ENCODE measurements around the gene NUP133.
"Not testable (repeated sequence)": the region's sequence is repeated elsewhere in the genome, so short reads cannot be mapped to it uniquely, and the experiment has no call there.

Gene NUP133

GRCh38 chr1:229507951-229508822 lies at the start of gene NUP133:
NUP133 (minus strand) TSS chr1:229508341; CDS start chr1:229508249, 92 bp downstream.
- DNase-seq: peak; percentile 99

GRCh38 chr1:229557200-229557850 lies 49.2 kb upstream of the NUP133 start:
- peak; percentile 57 for DNase-seq

- DNase-seq: peak; percentile 97
These were observed 46.9 kb upstream of the NUP133 start for GRCh38 chr1:229554886-229555621.

GRCh38 chr1:229553621-229554130 lies 45.5 kb upstream of the NUP133 start:
- peak; percentile 38 for DNase-seq

DNA sequence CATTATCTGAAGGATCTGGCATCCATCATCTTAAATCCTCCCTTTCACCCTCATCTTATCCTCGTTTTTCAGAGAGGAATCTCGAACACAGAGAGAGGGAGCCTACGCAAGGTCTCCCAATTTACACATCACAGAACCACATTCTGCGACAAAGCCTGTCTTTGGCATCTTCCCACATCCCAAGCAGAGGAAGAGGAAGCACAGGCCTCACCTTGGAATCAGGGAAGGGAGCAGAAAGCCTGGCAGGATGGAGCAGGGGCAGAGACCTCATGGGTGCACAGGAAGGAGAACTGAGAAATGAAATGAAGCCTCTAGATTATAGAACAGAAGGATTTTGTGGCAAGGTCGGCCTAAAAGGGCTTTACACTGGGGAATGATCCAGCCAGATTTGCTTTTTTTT lies 44.6 kb upstream of the NUP133 start:
- no peak for DNase-seq

- DNase-seq: no peak
These were observed 42.8 kb upstream of the NUP133 start for GRCh38 chr1:229550812-229551567.

GRCh38 chr1:229547542-229547941 lies 39.4 kb upstream of the NUP133 start:
- no peak for DNase-seq

- no peak for DNase-seq
These were observed 36.4 kb upstream of the NUP133 start for GRCh38 chr1:229544587-229544986.

- no peak for DNase-seq
These were observed 31.8 kb upstream of the NUP133 start for GRCh38 chr1:229539863-229540506.

DNA sequence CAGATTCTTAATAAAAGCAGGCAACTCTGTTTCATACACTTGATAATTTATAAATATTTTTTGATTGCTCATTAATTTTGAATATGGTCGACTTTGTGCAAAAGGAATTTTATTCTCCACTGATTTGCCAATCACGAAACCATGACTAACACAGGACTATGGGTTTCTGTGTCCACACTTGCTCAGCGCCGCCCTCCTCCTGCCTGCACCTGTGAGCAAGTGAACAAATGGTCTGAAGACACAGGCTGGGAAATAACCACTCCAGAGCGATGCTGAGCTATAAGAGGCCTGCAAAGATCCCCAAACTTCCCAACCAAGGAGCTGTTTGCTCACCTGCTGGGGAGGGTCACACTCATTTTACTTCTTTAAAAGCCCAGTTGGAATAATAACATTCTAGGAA lies 30.8 kb upstream of the NUP133 start:
- no peak for DNase-seq

- peak; percentile 91 for DNase-seq
These were observed 29.8 kb upstream of the NUP133 start for GRCh38 chr1:229537894-229538293.

DNA sequence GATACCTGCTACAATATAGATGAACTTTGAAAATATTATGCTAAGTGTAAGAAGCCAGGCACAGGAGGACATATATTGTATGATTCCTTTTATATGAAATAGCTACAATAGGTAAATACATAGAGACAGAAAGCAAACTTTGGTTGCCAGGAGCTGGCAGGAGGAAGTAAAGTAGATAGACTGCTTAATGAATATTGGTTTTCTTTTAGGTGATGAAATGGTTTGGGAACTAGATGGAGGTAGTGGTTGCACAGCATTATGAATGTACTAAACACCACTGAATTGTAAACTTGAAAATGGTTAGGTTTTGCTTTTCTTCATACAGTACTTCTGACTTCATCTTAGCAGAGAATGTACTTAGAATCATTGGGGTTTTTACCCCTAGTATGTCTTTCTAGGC lies 28.8 kb upstream of the NUP133 start:
- DNase-seq: peak; percentile 41

DNA sequence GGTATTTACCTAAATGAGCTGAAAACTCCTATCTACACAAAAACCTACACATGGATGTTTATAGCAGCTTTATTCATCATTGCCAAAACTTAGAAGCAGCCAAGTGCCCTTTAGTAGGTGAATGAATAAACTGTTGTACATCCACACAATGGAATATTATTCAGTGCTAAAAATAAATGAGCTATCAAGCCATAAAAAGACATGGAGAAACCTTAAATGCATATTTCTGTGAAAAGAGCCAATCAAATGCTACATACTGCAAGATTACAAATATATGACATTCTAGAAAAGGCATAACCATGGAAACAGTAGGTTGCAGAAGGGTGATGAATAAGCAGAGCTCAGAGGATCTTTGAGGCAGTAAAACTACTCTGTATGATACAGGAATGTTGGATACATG lies 27.1 kb upstream of the NUP133 start:
- DNase-seq: no peak

DNA sequence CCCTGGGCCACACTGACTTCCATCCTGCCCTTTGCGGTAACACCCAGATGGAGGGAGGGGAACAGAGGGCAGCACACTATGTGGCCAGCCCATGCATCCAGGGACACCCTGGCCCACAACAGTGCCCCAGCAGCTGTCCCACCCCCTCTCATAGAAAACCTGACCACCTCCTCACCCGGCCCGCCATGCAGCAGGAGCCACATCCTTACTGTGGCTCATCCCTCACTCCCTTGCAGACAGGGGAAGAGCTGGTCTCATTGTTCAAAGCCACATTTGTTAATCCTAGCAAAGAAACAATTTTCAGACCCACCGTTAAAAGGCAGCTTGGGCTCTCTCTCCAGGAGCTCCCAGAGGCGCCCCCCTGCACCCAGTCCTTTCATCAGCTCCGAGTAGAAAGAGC lies 23.2 kb upstream of the NUP133 start:
- no peak for DNase-seq

DNA sequence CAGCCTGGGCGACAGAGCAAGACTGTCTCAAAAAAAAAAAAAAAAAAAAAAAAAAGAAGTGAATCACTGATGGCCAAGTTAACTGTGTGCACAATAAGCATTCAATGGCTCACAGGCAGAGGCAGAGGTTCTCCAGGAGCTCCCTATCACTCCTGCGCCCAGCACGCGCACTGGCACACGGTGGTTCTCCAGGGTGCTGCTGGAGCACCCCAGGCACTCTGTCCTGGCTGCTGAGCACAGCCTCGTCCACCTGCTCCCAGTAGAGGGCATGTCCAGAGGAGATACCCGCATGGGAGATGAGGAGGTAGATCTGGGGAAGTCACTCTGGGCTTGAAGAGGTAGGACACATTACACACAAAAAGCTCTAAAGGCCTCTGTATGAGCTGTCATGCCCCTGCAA lies 21.5 kb upstream of the NUP133 start:
- no peak for DNase-seq

- DNase-seq: no peak
These were observed 18.6 kb upstream of the NUP133 start for GRCh38 chr1:229526695-229527094.

DNA sequence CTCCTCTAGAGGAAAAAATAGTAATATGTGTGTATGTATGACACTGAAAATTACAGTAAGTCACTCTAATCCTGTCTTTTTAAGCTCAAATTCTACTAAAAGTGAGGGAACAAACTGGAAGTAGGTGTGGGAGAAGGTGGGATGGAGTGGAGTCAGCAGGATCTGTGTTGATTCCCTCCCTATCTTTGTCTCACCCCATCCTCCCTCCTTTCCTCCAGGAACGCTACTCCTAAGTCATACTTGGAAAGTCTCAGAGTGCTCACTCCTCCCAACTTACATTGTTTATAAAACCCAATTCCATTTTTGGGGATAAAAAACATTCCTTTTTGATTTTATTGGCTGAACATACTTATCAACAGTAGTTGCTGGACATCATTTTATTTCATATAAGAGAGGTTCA lies 14.9 kb upstream of the NUP133 start:
- no peak for DNase-seq

- peak; percentile 88 for DNase-seq
These were observed 6.6 kb upstream of the NUP133 start for GRCh38 chr1:229514578-229515275.

GRCh38 chr1:229511625-229512024 lies 3.5 kb upstream of the NUP133 start:
- DNase-seq: not testable (repeated sequence)

GRCh38 chr1:229511201-229511600 lies 3.1 kb upstream of the NUP133 start:
- peak; percentile 23 for DNase-seq

GRCh38 chr1:229509576-229509975 lies 1.4 kb upstream of the NUP133 start:
- no peak for DNase-seq

Measured in hematopoietic multipotent progenitor cell treated with erythropoietin and hydrocortisone succinate and interleukin-3 and kit ligand, for 4 days (in vitro differentiated cells).